ENCODE data around the gene SLC2A9.
"Not testable (repeated sequence)": the region's sequence is repeated elsewhere in the genome, so short reads cannot be mapped to it uniquely, and the experiment has no call there.

Gene SLC2A9

GRCh38 chr4:9923195-9923812 lies 98.0 kb downstream of the SLC2A9 start:
- no peak for DNase-seq

GRCh38 chr4:9921326-9921725 lies 100.0 kb downstream of the SLC2A9 start:
- no peak for DNase-seq

DNA sequence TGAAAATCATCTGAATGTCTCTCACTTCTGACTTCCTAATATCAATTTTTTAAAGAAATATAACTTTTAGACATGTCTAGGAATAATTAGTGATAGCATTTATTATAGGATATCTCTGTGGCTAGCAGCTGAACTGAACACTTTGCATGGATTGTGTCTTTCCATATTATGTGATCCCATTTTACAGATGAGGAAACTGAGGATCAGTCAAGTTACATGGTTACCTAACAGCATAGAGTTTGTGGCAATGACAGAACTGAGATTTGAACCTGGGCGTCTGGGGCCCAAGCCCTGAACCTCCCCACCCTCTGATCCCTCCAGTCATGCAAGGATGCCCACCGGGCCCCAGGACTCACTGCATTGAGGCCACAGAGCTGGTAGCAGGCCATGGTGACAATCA lies 101.3 kb downstream of the SLC2A9 start:
- DNase-seq, result no peak

GRCh38 chr4:9919047-9919446 lies 102.2 kb downstream of the SLC2A9 start:
- DNase-seq, result no peak

DNA sequence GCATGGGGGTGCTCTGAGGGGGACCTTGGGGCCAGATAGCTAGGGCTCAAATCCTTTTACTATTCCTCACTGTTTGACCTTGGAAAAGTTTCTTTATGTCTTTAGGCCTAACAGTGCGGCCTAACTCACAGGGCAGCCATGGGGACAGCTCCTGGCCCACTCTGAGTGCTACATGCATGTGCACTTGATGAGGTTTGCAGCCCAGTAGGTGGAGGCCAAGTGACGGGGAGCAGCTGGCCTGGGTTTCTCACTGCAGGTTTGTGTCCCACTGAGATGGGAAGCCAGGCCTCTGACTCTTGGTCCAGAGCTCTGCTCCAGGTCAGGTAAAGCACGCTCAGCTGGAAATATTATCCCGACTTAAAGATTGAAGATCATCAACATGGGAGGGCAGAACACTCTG lies 102.8 kb downstream of the SLC2A9 start:
- DNase-seq, result no peak

- DNase-seq, result no peak
These were observed 104.4 kb downstream of the SLC2A9 start for GRCh38 chr4:9916937-9917336.

DNA sequence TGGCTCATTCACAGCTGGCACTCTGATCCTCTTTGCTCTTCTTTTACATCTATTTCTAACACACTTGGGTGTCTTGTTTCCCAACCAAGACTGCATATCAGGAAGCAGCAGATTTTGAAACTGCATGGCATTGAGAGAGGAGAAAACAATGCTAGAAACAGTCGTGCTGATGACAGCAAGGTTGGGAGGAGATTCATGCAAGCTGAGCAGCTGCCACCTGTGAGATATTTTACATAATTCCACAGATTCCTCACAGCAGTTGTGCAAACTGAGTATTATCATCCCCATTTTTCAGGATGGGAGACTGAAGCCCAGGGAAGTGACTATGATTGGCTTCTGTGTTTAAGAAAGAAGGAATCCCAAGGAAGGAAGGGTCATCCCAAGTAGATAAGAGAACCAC lies 105.0 kb downstream of the SLC2A9 start:
- no peak for DNase-seq

GRCh38 chr4:9913846-9914245 lies 107.5 kb downstream of the SLC2A9 start:
- no peak for DNase-seq

GRCh38 chr4:9906996-9907395 lies 114.3 kb downstream of the SLC2A9 start:
- no peak for DNase-seq

DNA sequence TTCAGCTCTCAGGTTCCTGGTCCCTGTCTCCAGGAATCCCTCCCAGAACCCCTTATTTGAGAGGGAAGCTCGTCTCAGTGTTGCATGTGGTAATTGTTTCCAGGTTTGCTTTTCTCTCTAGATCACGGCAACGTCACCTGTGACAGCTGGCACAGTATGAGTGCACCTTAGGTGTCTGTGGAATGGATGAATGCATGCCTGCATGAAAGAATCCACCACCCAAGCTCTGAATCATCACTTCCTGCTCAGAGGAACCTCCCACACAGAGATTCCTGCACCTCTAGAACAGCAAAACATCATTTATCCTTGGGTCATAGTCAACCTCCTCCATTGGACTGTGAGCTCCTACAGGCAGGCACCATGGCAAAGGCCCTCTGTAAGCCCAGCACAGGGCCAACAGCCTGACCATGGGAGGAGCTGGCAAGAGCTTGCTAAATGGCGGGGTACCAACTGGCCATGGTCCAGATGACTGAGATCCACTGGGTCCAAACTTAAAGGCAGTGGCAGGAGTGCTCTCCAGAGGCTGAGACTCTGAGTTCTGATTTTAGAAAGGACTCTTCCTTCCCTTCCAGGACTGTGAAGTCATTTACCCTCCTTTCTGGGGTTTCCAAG lies 116.2 kb downstream of the SLC2A9 start:
- DNase-seq, result no peak

- DNase-seq, result no peak
These were observed 118.0 kb downstream of the SLC2A9 start for GRCh38 chr4:9903317-9903716.

GRCh38 chr4:9901257-9901656 lies 120.0 kb downstream of the SLC2A9 start:
- no peak for DNase-seq

- DNase-seq, result not testable (repeated sequence)
These were observed 120.7 kb downstream of the SLC2A9 start for GRCh38 chr4:9900633-9901032.

- DNase-seq, result no peak
These were observed 121.8 kb downstream of the SLC2A9 start for GRCh38 chr4:9899306-9900055.

GRCh38 chr4:9898596-9899305 lies 122.5 kb downstream of the SLC2A9 start:
- no peak for DNase-seq

GRCh38 chr4:9895333-9895705 lies 126.0 kb downstream of the SLC2A9 start:
- DNase-seq, result no peak

GRCh38 chr4:9894644-9895332 lies 126.5 kb downstream of the SLC2A9 start:
- DNase-seq, result no peak

- no peak for DNase-seq
These were observed 127.8 kb downstream of the SLC2A9 start for GRCh38 chr4:9893329-9894108.

DNA sequence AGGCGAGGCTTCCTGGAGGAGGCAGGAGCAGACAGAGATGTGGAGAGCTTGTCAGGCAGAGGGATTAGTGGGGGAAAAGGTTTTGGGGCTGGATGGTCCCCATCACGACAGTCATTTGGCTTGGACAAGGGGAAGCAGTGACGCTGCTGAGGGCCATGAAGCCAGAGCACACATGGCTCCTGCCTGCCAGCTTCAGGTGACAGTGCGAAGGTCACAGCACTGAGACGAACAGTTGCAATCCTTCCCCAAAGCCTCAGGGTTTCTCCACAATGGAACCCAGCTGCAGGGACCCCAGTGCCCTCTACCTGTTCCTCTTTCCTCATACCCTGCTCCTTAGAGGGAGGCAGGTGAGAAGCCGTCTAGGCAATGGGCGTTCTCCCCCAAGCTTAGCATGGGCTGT lies 129.6 kb downstream of the SLC2A9 start:
- DNase-seq, result no peak

GRCh38 chr4:9891056-9891455 lies 130.2 kb downstream of the SLC2A9 start:
- DNase-seq, result no peak

GRCh38 chr4:9889306-9889705 lies 132.0 kb downstream of the SLC2A9 start:
- DNase-seq, result no peak

- DNase-seq, result no peak
These were observed 135.3 kb downstream of the SLC2A9 start for GRCh38 chr4:9885958-9886357.

All from CD4-positive, alpha-beta T cell treated with Interleukin-17A for 4 hours (primary cell).